ENCODE data around the gene CCDC24.

Gene CCDC24

DNA sequence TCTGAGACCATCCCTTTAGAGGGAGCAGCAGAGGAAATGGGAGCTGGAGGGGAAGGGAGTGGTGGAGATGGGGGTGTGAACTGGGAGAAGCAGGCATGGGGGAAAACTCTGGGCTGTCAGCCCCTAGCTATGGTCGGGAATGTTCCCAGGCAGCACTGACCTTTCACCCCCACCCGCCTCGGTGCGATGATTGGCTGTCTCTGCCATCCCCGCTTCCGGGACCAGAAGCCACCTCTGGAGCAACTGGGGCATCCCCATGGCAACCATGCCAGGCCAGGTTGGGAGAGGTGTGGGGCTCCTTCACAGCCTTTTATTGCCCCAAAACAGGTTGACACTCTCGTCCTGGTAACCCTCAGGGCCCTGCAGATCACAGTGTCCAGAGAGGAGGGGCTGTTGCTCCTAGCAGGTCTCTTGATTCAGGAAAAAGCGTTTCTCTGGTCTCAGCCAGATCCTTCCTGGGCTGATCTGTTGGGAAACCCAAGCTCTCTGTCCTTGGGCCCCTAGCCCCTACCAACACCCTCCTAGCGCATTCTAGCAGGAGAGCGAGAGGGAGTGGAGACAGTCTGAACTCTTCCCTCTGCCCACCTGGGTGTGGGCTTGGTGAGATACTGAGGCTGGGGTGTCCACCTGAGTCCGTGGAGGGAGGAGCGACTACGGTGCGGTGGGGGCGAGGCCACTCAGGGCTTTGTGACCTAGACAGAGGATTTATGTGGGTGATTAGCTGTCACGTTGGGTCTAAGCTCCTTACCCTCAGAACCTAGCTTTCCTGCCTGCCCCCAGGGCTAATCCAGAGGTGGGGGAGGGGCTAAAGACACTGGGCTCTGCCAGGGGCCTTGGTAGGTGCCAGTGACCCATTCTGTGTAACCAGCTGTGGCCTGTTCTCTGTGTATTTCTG lies 52.0 kb downstream of the CCDC24 start:
- no peak for DNase-seq (ENCODE audit: low read depth)

DNA sequence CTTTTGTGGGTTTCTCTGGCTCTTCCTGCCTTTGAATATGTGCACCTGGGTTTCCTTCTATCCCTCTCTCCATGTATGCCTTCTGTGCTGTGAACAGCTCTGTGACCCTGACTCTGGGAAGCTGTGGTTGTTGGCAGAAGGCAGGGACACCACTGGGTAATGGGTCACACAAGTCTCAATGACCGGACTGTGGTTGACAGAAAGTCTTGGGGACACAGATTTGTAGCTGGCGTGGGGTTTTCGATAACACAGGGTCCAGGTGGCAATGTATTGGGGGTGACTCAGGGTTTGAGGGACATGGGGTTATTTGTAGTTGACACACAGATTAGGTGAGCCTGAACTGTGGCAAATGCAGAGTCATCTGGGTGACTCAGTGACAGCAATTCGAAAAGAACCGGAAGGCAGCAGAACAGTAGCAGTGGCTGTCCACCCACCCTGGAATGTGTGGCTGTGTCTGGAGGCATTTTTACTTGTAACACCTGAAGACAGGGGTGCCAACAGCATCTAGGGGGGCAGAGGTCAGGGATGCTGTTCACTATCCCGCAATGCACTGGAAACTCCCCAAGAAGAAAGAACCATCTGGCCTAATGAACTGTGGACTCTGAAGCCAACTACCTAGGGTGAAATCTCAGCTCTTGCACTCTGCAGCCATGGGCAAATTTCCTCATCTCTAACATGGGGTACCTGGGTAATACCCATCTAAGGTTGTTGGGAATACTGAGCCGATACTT lies 52.8 kb downstream of the CCDC24 start:
- DNase-seq (ENCODE audit: low read depth), result no peak

DNA sequence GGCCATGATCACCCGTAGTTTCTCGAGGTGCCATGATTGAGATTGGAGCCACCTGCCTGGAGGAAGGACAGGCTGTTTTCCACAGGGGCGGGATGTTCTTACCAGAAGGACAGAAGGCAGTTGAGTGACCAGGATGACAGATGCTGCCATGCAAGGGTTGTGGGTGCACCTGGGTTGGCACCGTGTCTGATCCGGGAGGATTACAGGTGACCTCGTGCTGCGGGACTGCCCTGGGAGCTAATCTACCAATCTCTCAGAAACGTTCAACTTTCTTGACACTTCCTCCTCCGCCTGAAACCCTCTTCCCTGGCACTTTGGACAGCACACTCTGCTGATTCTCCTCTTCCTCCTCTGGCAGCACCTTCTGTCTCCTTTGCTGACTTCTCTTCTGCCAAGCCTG lies 53.7 kb downstream of the CCDC24 start:
- DNase-seq (ENCODE audit: low read depth), result no peak

All from activated gamma-delta T cell treated with anti-CD3 and anti-CD28 coated beads, Interleukin-2, amount 50 U/mL, for 16 hours (primary cell).